ENCODE measurements around the gene CSNK2A2.

The CSNK2A2 gene

DNA sequence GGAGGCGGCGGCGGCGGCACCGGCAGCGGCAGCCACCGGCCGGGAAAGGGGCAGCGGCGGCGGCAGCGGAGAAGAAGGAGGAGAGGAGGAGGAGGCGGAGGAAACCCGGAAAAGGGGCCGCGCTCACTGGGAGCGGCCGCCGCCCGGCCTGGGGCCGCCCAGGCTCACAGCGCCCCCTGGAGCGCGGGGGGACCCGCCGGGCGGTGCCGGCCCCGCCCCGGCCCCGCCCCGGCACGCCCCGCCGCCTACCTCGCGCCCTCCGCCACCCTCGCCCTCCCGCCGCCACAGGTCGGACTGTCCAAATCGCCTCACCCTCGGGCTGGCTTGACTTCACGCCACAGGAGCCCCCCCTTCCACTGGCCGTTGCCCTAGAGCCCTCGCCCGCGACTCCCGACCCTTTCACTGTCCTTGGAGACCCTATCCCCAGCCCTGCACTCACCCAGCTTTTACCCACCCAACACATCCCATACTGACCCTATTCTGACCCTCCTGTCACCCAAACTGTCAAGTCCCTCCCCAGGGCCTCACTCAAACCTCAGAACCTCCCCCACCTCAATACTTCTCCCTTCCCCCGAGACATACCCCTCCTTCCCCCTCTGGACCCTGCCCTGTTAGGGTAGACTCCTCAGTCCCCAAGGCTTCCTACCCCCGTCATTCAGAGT, at the start of gene CSNK2A2:
Gene CSNK2A2, minus strand, starts transcription at position 85 of the 662 bp plus-strand sequence. CDS start 370 bp downstream, outside the sequence.
- peak; percentile 77 for DNase-seq (ENCODE audit: low spot score)

DNA sequence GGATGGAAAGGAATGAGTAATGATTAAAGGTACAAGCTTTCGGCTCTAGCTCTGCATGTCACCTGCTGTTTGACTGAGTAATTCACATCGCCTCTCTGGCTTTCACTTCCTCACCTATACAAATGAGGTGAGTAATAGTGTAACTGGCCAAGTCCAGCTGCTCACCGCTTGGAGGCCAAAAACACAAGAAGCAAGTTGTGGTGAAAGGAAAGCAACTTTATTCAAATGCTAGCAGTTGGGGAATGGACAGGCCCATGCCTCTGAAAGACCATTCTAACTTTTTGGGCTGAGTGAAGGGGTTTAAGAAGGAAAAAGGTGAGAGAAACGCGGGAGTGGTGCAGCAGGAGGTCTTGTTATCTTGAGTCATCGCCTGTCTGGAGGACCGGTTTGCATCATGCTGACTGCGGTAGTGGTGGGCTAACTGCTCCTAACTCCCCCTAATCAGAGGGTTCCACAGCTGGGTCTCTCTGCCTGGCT, 45.7 kb upstream of the CSNK2A2 start:
- no peak for DNase-seq (ENCODE audit: low spot score)

- DNase-seq (ENCODE audit: low spot score), result no peak
Observed at GRCh38 chr16:58236831-58237230, 38.9 kb upstream of the CSNK2A2 start.

GRCh38 chr16:58236231-58236690, 38.4 kb upstream of the CSNK2A2 start:
- DNase-seq (ENCODE audit: low spot score), result peak; percentile 31

DNA sequence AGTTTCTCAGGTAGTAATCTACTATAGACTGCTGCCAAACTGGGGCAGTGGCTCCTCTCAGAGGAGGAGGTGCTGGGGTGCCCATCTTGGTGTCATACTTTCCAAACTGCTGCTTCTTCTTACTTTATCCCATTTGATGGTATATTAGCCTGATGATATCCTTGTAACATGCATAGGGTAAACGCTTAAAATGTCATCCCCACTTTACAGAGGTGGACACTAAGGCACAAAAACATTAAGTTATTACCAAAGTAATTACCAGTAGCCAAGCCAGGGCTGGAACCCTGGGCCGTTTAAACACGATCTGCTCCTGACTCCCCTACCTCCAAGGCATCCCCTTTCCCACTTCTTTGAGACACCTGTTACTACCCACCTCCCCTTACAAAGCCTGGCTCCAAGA, 37.8 kb upstream of the CSNK2A2 start:
- no peak for DNase-seq (ENCODE audit: low spot score)

DNA sequence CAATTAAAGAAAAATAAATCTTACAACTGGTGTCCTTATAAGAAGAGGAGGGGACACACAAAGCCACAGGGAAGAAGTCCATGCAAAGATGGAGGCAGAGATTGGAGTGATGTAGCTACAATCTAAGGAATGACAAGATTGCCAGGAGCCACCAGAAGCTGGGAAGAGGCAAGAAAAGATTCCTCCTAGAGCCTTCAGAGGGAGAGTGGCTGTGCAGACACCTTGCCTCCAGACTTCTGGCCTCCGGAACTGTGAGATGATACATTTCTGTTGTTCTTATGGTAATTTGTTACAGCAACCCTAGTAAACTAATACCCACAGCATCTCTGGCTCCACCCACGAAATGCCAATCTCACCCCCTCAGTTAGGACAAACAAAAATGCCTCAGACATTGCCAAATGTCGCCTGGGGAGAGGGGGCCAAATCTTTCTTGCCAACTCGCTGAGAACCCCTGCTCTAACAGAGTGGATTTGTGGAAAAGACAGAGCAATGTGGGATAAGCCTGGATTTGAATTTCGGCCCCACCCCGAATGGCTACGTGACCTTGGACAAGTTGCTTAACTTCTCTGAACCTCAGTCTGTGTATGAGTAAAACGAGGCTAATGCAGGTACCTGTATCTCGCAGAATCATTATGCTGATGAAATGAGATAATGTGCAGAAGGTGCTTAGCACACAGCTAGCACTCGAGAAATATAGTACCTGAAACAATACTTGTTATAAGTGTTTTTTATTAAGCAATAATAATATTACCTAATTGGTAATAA, 37.1 kb upstream of the CSNK2A2 start:
- DNase-seq (ENCODE audit: low spot score), result no peak

DNA sequence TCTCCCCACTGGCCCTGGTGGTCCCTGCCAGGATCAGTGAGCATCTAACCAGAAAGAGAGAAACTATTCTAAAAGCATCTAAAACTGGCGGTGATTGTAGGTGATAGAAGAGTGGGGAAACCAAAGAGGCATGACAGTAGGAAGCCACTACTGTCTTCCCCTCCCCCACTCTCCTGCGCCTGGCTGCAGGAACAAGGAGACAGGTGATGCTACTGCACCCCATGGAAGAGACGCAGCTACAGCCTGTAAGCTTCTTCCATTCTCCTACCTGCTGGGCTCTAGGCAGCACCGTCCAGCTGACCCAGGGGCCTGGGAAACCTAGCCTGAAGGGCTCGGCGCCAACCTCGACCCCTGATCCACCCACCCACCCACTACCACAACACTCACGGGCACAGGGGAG, 32.4 kb upstream of the CSNK2A2 start:
- DNase-seq (ENCODE audit: low spot score), result no peak

DNA sequence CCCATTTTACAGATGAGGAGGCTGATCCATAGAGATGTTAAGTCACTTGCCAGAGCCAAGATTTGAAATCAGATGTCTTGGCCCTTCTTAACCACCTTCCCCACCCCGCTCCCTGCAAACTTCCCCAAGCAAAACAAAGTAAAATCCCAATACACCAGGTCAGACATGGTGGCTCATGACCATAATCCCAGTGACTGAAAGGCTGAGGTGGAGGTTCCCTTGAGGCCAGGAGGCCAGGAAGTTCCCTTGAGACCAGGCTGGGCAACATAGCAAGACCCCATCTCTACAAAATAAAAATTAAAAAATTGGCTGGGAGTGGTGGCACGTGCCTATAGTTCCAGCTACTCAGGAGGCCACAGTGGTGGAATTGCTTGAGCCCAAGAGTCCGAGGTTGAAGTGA, 28.9 kb upstream of the CSNK2A2 start:
- no peak for DNase-seq (ENCODE audit: low spot score)

GRCh38 chr16:58225965-58226602, 28.2 kb upstream of the CSNK2A2 start:
- DNase-seq (ENCODE audit: low spot score), result no peak

DNA sequence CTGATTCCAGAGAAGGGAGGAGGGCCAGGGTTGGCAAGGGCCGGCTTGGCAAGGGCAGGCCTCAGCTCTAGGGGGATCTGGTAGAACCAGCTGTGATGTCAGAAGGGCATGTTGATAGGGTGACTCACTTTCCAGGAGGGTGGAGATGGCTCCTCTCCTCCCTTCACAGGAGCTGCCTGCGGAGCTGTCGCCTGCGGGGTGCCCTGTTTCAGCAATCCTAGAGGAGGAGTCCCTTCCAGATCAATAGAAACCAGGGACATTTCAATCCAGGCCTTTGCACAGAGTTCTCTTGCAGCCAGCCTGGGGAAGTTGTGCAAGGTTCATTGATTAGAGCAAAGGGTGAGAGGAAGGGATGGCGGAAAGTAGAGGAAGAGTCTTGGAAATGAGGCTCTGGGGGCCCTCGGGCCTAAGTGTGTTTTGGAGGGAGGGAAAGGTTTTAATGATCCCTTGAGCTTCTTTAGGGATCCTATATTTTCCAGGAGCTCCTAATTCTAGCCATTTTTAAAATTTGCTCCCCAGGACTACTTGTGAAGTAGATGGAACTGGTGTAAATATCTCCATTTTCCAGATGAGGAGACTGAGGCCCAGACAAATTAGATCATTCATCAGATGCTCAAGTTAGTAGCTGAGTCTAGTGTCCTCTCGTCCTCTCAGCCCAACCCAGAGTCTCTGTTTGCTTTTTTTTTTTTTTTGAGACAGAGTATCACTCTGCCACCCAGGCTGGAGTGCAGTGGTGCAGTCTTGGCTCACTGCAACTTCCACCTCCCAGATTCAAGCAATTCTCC, 24.8 kb upstream of the CSNK2A2 start:
- no peak for DNase-seq (ENCODE audit: low spot score)

- no peak for DNase-seq (ENCODE audit: low spot score)
Observed at GRCh38 chr16:58219432-58219831, 21.5 kb upstream of the CSNK2A2 start.

- DNase-seq (ENCODE audit: low spot score), result no peak
Observed at GRCh38 chr16:58218786-58219185, 20.9 kb upstream of the CSNK2A2 start.

DNA sequence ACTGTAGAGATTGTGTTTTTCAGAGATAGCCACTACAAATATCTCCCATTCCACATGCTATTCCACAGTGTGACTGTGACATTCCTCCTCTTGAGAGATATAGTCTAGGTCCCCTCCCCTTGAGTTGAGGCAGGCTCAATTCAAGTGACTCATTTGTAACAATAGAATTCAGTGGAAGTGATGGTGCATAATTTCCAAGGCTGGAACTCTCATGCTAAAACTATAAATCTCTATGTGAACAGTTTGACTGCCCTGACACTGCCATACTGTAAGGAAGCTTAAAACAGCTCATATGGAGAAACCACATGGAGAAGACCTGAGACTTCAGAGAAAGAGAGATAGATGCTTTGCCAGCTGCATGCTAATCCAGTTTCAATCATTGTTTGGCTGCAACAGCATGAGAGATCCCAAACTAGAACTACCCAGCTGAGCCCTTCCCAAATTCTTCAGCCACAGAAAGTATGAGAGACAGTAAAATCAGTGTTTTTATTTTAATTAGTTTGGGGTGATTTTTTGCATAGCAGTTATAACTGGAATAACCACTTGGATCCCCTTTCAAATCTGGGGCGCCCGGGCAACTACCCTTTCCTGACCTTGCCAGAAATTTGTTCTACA, 19.5 kb upstream of the CSNK2A2 start:
- DNase-seq (ENCODE audit: low spot score), result no peak

DNA sequence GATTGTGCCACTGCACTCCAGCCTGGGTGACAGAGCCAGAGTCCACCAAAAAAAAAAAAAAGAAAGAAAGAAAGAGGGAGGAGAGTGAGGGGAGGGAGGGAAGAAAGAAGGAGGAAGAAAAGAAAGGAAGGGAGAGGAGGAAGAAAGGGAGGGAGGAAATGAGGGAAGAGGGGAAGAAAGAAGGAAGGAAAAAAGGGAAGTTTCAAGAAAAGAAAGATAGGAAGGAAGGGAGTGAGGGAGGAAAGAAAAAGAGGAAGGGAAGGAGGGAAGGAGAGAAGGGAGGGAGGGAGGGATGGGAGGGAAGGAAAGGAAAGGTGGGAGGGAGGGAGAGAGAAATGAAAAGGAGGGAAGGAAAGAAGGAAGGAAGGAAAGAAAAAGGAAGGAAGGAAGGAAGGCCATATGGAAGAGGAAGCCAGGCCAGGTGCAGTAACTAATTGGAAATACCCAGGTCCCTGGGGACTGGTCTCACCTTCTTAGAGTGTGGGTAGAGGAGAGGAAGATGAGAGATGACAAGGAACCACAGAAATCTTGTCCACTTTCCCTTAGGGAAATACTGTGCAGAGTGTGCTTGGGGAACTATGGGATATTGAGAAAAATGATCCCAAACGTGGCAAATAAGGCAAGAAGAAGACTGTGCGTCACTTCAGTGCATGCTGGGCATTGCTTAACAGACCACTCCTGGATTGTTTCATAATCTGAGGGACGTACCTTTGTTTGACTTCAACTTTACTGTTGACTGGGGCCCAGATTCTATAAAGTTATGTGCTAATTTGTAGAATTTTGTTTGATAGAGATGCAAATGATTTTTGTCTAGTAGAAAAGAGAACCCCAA, 15.1 kb upstream of the CSNK2A2 start:
- DNase-seq (ENCODE audit: low spot score), result no peak

GRCh38 chr16:58211846-58212245, 13.9 kb upstream of the CSNK2A2 start:
- no peak for DNase-seq (ENCODE audit: low spot score)

DNA sequence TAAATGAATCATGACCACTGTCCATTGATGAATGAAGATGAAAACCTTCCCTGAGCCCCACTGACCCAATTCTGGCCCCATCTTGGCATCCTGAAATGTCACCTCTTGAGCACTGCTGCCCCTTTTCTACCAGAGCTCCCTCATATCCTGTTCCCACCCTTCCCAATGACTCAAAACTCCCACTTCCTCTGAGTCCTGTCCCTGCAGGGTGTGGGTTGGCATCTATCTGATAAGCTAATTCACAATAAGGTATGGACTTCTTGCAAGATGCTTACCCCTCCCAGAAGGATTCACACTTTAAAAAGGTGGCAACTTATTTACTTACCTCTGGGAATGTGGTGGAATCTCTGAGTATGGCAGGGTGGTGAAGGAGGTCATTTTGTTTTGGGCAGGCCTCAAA, 13.3 kb upstream of the CSNK2A2 start:
- DNase-seq (ENCODE audit: low spot score), result no peak

DNA sequence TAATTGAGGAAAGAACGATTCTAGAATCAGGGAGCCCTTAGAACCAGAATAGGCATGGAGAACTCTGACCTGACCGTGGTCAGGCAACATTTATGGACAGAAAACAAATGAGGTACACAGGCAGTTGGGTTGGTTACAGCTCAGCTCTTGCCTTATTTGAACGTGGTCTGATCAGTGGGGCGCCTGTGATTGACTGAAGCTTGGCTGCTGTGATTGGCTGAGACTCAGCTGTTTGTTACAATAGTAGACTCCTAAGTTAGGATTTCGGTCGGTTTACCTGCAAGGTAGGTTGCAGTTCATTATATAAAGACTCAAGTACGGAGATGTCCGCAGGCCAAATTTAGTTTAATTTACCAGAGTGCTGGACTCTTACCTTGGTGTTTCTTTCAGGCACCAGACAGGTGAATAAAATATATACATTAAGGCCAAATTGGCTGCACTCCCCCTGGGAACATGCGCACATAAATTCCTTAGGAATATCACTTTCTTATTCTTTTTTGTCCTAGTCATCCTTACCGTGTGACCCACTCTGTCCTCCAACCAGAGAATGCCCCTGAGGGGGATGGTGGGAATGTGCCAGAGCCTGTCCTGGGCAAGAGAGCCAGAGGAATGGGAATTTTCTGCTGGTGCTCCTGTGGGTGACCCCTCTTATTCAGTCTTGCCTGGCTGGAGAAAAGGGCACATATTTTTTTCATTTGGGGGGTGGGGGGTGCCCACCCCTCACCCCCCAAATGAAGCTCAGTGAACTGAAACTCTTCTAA, 7.5 kb upstream of the CSNK2A2 start:
- DNase-seq (ENCODE audit: low spot score), result no peak

- no peak for DNase-seq (ENCODE audit: low spot score)
Observed at GRCh38 chr16:58201163-58201562, 3.3 kb upstream of the CSNK2A2 start.

- DNase-seq (ENCODE audit: low spot score), result no peak
Observed at GRCh38 chr16:58200004-58200797, 2.3 kb upstream of the CSNK2A2 start.

All from hematopoietic multipotent progenitor cell treated with erythropoietin and hydrocortisone succinate and interleukin-3 and kit ligand, for 17 days (in vitro differentiated cells).